ENCODE measurements around the gene GYS2. TPM values are rescaled to one million over a fixed set of nuclear protein-coding genes. Genes with fewer than 3 reads are reported as not detected.

The GYS2 gene
- total and polyA plus RNA-seq, 11 donors: 0.04 to 0.35 TPM; not detected in 9

DNA sequence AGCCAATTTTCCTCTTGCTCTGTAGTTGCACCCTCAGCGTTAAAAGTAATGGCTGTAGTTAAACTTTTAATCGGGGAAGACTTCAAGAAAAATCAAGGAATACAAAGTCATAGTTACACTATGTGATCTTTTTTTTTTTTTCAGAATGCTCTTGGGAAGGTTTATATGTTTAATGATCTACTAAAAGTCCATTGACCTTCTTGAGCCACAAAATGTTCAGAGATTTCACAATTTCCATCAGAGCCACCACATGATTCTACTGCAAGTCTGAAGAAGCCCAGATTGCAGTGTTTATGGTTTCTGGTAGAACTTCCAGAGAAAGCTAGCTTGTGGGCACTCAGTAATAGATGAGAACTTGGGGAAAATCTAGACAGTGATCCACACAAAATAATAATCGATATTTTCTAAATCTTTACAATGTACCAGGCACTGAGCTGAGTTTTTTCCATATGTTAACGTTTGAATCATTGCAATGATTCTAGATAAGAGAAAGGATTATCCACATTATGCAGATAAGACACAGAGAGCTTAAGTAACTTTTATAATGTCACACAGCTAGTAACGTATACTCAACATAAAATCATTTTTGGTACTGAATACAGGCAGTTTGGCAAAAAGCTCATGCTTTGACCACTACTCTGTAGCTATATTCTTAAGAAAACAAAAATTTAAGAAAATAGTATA lies 38.3 kb downstream of the GYS2 start:
- Histone ChIP-seq H3K4me3 (no peak overlapping the region), H3K4me1 (no peaks in the 10 kb centered on the region), H3K9me3 (no peaks in the 10 kb centered on the region), H3K36me3 (no peaks in the 10 kb centered on the region), H3K27ac (no peak overlapping the region), H3K27me3 (no peaks in the 10 kb centered on the region)
- 85 to 89% (median 85%) methylated on average over 5 of the region's 5 CpGs for WGBS, 4 donors
- no peak for DNase-seq
- no peak for ATAC-seq
- no peak for TF ChIP-seq POLR2A (IDR thresholded peaks at IDR 0.05)
- intact Hi-C loops (cut with DNase I): no loop called here

DNA sequence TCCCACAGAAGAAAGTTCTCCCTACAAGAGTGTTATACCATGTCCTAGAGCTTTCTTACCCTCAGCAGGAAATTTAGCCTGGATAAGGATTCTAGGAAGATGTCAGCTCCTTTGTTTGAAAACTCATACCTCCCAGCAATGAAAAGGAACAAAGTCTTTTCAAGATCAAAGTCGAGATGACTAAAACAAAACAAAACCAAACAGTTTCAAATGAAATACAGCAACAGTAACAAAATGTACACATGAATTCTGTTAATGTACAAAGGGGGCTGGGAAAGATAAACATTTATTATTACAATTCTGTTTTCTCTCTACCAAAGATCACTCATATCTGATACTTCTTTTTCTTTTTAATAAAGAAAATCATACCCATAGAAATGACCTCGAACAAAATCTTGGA lies 41.8 kb downstream of the GYS2 start:
- Histone ChIP-seq H3K36me3 (no peaks in the 10 kb centered on the region), H3K27me3 (no peaks in the 10 kb centered on the region), H3K4me1 (no peaks in the 10 kb centered on the region), H3K4me3 (no peak overlapping the region), H3K27ac (no peak overlapping the region), H3K9me3 (no peaks in the 10 kb centered on the region)
- TF ChIP-seq, protein P1, sequence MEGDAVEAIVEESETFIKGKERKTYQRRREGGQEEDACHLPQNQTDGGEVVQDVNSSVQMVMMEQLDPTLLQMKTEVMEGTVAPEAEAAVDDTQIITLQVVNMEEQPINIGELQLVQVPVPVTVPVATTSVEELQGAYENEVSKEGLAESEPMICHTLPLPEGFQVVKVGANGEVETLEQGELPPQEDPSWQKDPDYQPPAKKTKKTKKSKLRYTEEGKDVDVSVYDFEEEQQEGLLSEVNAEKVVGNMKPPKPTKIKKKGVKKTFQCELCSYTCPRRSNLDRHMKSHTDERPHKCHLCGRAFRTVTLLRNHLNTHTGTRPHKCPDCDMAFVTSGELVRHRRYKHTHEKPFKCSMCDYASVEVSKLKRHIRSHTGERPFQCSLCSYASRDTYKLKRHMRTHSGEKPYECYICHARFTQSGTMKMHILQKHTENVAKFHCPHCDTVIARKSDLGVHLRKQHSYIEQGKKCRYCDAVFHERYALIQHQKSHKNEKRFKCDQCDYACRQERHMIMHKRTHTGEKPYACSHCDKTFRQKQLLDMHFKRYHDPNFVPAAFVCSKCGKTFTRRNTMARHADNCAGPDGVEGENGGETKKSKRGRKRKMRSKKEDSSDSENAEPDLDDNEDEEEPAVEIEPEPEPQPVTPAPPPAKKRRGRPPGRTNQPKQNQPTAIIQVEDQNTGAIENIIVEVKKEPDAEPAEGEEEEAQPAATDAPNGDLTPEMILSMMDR (IDR thresholded peaks at IDR 0.05): no peak
- no peak for TF ChIP-seq POLR2A (IDR thresholded peaks at IDR 0.05)
- 77 to 80% (median 79%) methylated on average over 2 of the region's 2 CpGs for WGBS, 4 donors
- DNase-seq (no peak), ATAC-seq (no peak)
- intact Hi-C loops (cut with DNase I): no loop called here

- no peak for ATAC-seq
- Histone ChIP-seq H3K36me3 (no peaks in the 10 kb centered on the region), H3K27ac (no peak overlapping the region), H3K27me3 (no peaks in the 10 kb centered on the region), H3K9me3 (no peaks in the 10 kb centered on the region), H3K4me1 (no peaks in the 10 kb centered on the region), H3K4me3 (no peak overlapping the region)
- DNase-seq: no peak
- TF ChIP-seq, protein P1 (IDR thresholded peaks at IDR 0.05): no peak
- TF ChIP-seq POLR2A (IDR thresholded peaks at IDR 0.05): no peak
- intact Hi-C loops (cut with DNase I): no loop called here
- 39 to 60% (median 54%) methylated on average over 2 of the region's 2 CpGs for WGBS, 4 donors
Measured at GRCh38 chr12:21561158-21561557, 43.5 kb downstream of the GYS2 start.

DNA sequence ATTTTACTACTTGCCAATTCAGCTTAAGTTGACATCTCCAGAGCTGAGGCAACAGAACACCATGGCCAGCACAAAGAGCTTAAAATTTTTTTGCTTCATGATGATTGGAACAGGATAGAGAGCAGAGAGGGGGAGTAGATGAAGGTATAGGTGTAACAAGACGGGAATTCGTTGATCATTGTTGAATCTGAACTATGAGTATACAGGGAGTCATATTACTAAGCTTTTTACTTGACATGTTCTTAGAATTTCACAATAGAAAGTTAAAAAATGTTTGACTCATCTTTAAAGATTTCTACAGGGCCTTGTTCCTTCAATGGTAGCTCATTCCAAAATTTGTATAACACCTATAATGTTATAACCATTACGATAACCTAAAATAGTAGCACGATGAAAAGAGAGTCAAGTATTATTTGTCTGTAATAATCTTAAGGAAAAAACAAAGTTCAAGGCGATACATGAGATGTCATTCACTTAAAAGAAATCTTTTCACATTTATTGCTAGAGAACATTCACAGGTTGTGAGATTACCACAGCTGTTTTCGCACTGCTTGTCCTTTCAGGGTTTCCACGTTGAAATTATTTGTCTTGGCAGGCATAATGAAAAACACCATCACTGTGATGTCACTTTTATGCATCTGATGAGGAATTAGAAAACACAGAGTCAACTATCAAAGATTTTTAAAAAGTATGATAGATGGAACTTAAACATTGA lies 44.6 kb downstream of the GYS2 start:
- DNase-seq (no peak), ATAC-seq (peak in 2 of 4 donors; percentile 56 to 66)
- H3K9me3 ChIP-seq: no peaks in the 10 kb centered on the region
- no peak overlapping the region for H3K4me3 ChIP-seq
- H3K27me3 ChIP-seq: no peaks in the 10 kb centered on the region
- TF ChIP-seq POLR2A (IDR thresholded peaks at IDR 0.05): no peak
- TF ChIP-seq, protein P1 (IDR thresholded peaks at IDR 0.05): no peak
- no peaks in the 10 kb centered on the region for H3K36me3 ChIP-seq
- 58 to 81% (median 72%) methylated on average over 7 of the region's 7 CpGs for WGBS, 4 donors
- intact Hi-C loops (cut with DNase I): no loop called here
- peak overlapping the region in 1 of 12 donors; percentile 47 for H3K27ac ChIP-seq
- H3K4me1 ChIP-seq: no peaks in the 10 kb centered on the region
